Measurements from ENCODE around the gene SMOC2.

Gene SMOC2

DNA sequence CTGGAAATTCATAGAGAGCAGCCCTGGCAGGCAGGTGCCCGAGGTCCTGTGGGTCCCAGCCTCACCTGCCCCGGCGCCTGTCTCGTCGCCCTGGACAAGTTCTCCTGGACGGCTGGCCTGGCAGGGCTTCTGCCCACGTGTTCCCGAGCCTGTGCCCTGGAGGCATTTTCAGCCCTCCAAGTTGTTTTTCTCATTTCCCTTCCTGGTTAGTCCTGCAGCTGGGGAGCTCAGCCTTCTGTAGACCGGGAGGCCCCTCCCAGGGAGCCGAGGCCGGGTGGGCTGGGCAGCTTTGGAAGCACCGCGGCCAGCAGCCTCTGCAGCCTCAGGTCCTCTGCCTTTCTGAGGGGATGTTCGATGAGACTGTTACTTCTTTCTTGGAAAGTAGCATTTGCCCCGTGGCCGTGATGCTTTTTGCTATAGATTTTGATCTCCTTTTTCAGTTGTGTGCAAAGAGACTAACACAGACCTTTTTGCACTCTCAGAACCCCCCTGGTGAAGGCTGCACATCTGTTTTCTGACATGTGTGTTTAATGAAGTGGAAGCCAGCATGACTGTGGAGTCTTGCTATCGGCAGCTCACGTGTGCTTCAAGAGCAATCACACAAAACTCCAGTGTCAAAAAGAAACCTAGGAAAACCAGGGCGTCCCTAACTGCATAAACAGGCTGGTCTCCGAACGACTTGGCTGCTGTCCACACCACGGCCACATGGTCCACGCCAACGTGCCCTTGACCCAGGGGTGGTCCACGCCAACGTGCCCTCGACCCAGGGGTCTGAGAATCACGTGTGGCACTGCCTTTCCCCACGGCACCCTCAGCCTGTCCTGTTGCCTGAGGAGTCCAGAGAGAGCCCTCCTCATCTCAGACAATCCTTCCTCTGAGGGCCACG lies 207.5 kb downstream of the SMOC2 start:
- TF ChIP-seq CTCF (IDR thresholded peaks at IDR 0.05; ENCODE audit: insufficient read depth, low read depth, low read length, missing control alignments): no peak
- no peak for DNase-seq (ENCODE audit: low read depth)
- no peak overlapping the region for H3K4me3 ChIP-seq (ENCODE audit: low read depth, low read length)

- no peak for DNase-seq (ENCODE audit: low read depth)
- no peak for TF ChIP-seq CTCF (IDR thresholded peaks at IDR 0.05; ENCODE audit: insufficient read depth, low read depth, low read length, missing control alignments)
- H3K4me3 ChIP-seq (ENCODE audit: low read depth, low read length): no peak overlapping the region
Measured at GRCh38 chr6:168649209-168649608, 208.2 kb downstream of the SMOC2 start.

DNA sequence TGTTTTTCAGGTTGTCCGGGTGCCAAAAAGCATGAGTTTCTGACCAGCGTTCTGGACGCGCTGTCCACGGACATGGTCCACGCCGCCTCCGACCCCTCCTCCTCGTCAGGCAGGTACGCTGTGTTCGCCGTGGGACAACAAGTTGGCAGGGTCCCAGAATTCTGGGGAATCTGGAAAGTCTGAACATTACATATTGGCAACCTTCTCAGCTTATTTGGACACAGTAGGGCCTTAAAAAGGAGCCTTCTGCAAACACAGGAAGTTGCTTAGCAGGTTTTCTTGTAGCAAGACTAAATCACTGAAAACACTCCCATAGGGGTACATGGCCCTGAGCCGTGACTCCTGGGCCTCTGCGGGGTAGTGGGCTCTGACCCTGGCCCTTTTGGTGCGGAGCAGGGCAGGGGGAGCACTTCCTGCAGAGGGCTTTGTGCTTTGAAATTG lies 209.7 kb downstream of the SMOC2 start:
- no peak for DNase-seq (ENCODE audit: low read depth)
- no peak overlapping the region for H3K4me3 ChIP-seq (ENCODE audit: low read depth, low read length)
- TF ChIP-seq CTCF (IDR thresholded peaks at IDR 0.05; ENCODE audit: insufficient read depth, low read depth, low read length, missing control alignments): no peak

DNA sequence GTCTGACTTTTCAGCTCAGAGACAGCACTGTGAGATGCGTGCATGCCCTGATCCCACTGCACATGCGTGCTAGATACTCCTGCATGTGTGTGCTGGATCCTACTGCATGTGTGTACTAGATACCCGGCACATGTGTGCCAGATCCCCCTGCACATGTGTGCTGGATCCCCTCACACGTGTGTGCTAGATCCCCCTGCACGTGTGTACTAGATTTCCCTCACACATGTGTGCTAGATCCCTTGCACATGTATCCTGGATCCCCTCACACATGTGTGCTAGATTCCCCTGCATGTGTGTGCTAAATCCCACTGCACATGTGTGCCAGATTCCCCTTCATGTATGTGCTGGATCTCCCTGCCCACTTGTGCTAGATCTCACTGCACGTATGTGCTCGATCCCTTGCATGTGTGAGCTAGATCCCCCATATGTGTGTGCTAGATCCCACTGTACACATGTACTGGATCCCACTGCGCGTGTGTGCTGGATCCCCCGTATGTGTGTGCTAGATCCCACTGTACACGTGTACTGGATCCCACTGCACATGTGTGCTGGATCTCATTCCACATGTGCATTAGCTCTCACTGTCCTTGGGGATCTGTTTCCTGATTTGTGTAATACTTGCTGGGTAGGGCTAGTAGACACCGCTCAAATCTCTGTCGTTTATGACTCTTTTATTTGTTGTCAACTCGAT lies 214.6 kb downstream of the SMOC2 start:
- DNase-seq (ENCODE audit: low read depth): no peak
- no peak overlapping the region for H3K4me3 ChIP-seq (ENCODE audit: low read depth, low read length)
- TF ChIP-seq CTCF (IDR thresholded peaks at IDR 0.05; ENCODE audit: insufficient read depth, low read depth, low read length, missing control alignments): no peak

GRCh38 chr6:168658059-168658458 lies 217.1 kb downstream of the SMOC2 start:
- TF ChIP-seq CTCF (IDR thresholded peaks at IDR 0.05; ENCODE audit: insufficient read depth, low read depth, low read length, missing control alignments): no peak
- no peak for DNase-seq (ENCODE audit: low read depth)
- no peak overlapping the region for H3K4me3 ChIP-seq (ENCODE audit: low read depth, low read length)

DNA sequence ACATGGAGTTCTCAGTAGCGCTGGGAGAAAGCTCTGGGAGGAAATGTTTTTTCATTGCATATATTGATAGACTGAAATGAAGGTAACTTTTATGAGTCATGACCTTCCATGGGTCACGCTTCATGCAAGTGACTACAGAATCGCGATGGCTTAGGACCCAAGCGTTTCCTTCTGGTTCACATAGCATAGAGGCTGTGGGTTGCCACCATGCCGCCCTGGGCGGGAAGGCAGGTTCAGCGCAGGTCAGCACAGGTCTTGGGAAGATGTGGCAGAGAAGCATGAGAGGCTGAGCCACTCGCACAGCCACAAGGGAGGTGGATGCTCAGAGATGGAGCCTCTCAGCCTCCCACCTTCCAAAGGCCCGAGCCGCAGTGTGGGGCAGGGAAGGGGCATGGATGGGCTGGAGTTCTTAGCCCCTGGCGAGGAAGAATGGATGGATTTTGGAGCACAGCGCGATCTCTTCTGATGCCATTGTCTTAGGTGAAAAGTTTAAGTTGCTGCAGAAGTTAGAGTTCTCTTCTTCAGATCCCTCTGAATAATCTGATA lies 219.5 kb downstream of the SMOC2 start:
- DNase-seq (ENCODE audit: low read depth): no peak
- no peak for TF ChIP-seq CTCF (IDR thresholded peaks at IDR 0.05; ENCODE audit: insufficient read depth, low read depth, low read length, missing control alignments)
- H3K4me3 ChIP-seq (ENCODE audit: low read depth, low read length): no peak overlapping the region

Data from GM12865 (cell line).